Keratinocyte (primary cell): ENCODE measurements around the gene NRXN2. TPM values are rescaled to one million over a fixed set of nuclear protein-coding genes. Genes with fewer than 3 reads are reported as not detected.

Experiments
- DNase-seq: peaks from one replicate; pipeline ENCODE4 v3.0.0-alpha.2; 2011; ENCODE audit warnings: low read depth, missing footprints, low spot score
- FAIRE-seq: peaks from 2 replicates; lab custom pipeline; 2011; peaks lifted over from hg19 to GRCh38; lab: Jason Lieb, UNC
- H2AFZ ChIP-seq: 2 replicates; pipeline ENCODE4 v1.6.0; 2012; ENCODE audit warnings: low read length, control low read depth, inconsistent platforms; ENCODE audit not compliant: control insufficient read depth
- H3K27ac ChIP-seq: 2 replicates; pipeline ENCODE4 v1.5.1; 2011; ENCODE audit warnings: low read length; ENCODE audit not compliant: control insufficient read depth, insufficient read depth
- H3K27me3 ChIP-seq: 3 replicates; pipeline ENCODE4 v1.6.0; 2011; ENCODE audit warnings: low read length; ENCODE audit not compliant: control insufficient read depth, insufficient read depth; ENCODE audit errors: extremely low read depth
- H3K36me3 ChIP-seq, 2 experiments: 2 replicates in 1 of 2; 3 replicates in 1 of 2; pipeline ENCODE4 v1.5.1; 2011; ENCODE audit warnings: low read length in 2 of 2, mild to moderate bottlenecking in 1 of 2; ENCODE audit not compliant: control insufficient read depth in 2 of 2, insufficient read depth in 2 of 2; ENCODE audit errors: extremely low read depth in 1 of 2
- H3K4me1 ChIP-seq: 3 replicates; pipeline ENCODE4 v1.5.1; 2011; ENCODE audit warnings: low read length; ENCODE audit not compliant: control insufficient read depth, insufficient read depth; ENCODE audit errors: extremely low read depth
- H3K4me2 ChIP-seq: 3 replicates; pipeline ENCODE4 v1.6.0; 2011; ENCODE audit warnings: low read depth, low read length; ENCODE audit not compliant: control insufficient read depth, insufficient read depth; ENCODE audit errors: extremely low read depth
- H3K4me3 ChIP-seq, 3 experiments: fragments of 200-600 bp in 1 of 3; sonication (generic) in 1 of 3; 2 replicates in 2 of 3; 3 replicates in 1 of 3; pipeline ENCODE4 v1.5.1; 2011 to 2016; ENCODE audit warnings: low read length in 3 of 3, mild to moderate bottlenecking in 3 of 3, control low read depth in 2 of 3, inconsistent platforms in 1 of 3, low read depth in 1 of 3, mixed read lengths in 1 of 3, mixed run types in 1 of 3, moderate library complexity in 1 of 3; ENCODE audit not compliant: control insufficient read depth in 2 of 3, insufficient read depth in 2 of 3; ENCODE audit errors: extremely low read depth in 1 of 3
- H3K79me2 ChIP-seq: 2 replicates; pipeline ENCODE4 v1.6.0; 2012; ENCODE audit warnings: low read length; ENCODE audit not compliant: control insufficient read depth, insufficient read depth
- H3K9ac ChIP-seq: 3 replicates; pipeline ENCODE4 v1.6.0; 2011; ENCODE audit warnings: low read length; ENCODE audit not compliant: control insufficient read depth, insufficient read depth; ENCODE audit errors: extremely low read depth
- H3K9me1 ChIP-seq: 3 replicates; pipeline ENCODE4 v1.6.0; 2011; ENCODE audit warnings: low read length; ENCODE audit not compliant: control insufficient read depth, insufficient read depth; ENCODE audit errors: extremely low read depth
- H3K9me3 ChIP-seq: 2 replicates; pipeline ENCODE4 v1.5.1; 2012; ENCODE audit warnings: low read depth, low read length; ENCODE audit not compliant: control insufficient read depth
- H4K20me1 ChIP-seq: 3 replicates; pipeline ENCODE4 v1.6.0; 2011; ENCODE audit warnings: low read length; ENCODE audit not compliant: control insufficient read depth, insufficient read depth; ENCODE audit errors: extremely low read depth
- EZH2 ChIP-seq: IDR thresholded peaks from one replicate; pipeline ENCODE4 v1.6.1; 2012; ENCODE audit warnings: inconsistent platforms, mild to moderate bottlenecking, low read length, moderate library complexity
- dilution Hi-C: fragments of 300-500 bp; cut with MboI; formaldehyde crosslinking; loops from one replicate; pipeline ENCODE4 v1.7.0; 2020; ENCODE audit warnings: low sequenced_read_pairs; ENCODE audit not compliant: extremely low pct_ligation_motif_present
- polyA plus RNA-seq, 5 experiments: library from polyadenylated mRNA; depleted of rRNA in 3 of 5; stranded (reverse) in 3 of 5; stranded (forward) in 1 of 5; unstranded in 1 of 5; fragments of >200 nt; gene quantifications; 1 replicate in 1 of 5; 2 replicates in 3 of 5; 3 replicates in 1 of 5; pipeline versions ENCODE4 v1.2.1 to v1.2.3, GENCODE V29; 2011 to 2012; ENCODE audit warnings: missing spikeins in 2 of 5, low read depth in 1 of 5, low replicate concordance in 1 of 5
- TF ChIP-seq, protein P1 (sequence below), 3 experiments: IDR thresholded peaks in 1 of 3; conservative IDR thresholded peaks in 1 of 3; optimal IDR thresholded peaks in 1 of 3; 2 replicates in 2 of 3; 3 replicates in 1 of 3; pipeline versions ENCODE3 to v1.5.1; 2011; ENCODE audit warnings: low read length in 3 of 3, mild to moderate bottlenecking in 3 of 3, moderate library complexity in 2 of 3, control low read depth in 1 of 3, inconsistent platforms in 1 of 3; ENCODE audit not compliant: insufficient read depth in 2 of 3; ENCODE audit errors: extremely low read depth in 1 of 3

NRXN2 gene
- polyA plus RNA-seq, 1 donor (not counting 4 experiments of a cell fraction or from before 2014, with no cell fraction given), result not detected

- H4K20me1 ChIP-seq, result no peaks in the 10 kb centered on the region
- dilution Hi-C loops, result no loop called here
- H3K9ac ChIP-seq, result no peak overlapping the region
- no peak overlapping the region for H2AFZ ChIP-seq
- no peaks in the 10 kb centered on the region for H3K36me3 ChIP-seq
- H3K27ac ChIP-seq, result no peak overlapping the region
- no peak overlapping the region for H3K4me3 ChIP-seq
- no peaks in the 10 kb centered on the region for H3K9me3 ChIP-seq
- H3K9me1 ChIP-seq, result no peaks in the 10 kb centered on the region
- DNase-seq (no peak), FAIRE-seq (no peak)
- H3K27me3 ChIP-seq, result peaks cover 16% of the 10 kb centered on the region
- TF ChIP-seq EZH2, result no peak
- TF ChIP-seq, protein P1, sequence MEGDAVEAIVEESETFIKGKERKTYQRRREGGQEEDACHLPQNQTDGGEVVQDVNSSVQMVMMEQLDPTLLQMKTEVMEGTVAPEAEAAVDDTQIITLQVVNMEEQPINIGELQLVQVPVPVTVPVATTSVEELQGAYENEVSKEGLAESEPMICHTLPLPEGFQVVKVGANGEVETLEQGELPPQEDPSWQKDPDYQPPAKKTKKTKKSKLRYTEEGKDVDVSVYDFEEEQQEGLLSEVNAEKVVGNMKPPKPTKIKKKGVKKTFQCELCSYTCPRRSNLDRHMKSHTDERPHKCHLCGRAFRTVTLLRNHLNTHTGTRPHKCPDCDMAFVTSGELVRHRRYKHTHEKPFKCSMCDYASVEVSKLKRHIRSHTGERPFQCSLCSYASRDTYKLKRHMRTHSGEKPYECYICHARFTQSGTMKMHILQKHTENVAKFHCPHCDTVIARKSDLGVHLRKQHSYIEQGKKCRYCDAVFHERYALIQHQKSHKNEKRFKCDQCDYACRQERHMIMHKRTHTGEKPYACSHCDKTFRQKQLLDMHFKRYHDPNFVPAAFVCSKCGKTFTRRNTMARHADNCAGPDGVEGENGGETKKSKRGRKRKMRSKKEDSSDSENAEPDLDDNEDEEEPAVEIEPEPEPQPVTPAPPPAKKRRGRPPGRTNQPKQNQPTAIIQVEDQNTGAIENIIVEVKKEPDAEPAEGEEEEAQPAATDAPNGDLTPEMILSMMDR (optimal IDR thresholded peaks at IDR 0.05 in 1 of 3, IDR thresholded peaks at IDR 0.05 in 1 of 3, conservative IDR thresholded peaks at IDR 0.05 in 1 of 3; ENCODE audit: extremely low read depth in 1 of 3, insufficient read depth in 2 of 3, low read length in 3 of 3), result no peak
- H3K4me1 ChIP-seq, result no peaks in the 10 kb centered on the region
- H3K79me2 ChIP-seq, result no peaks in the 10 kb centered on the region
- no peak overlapping the region for H3K4me2 ChIP-seq
Measured at GRCh38 chr11:64601605-64602465, 121.2 kb downstream of the NRXN2 start.

DNA sequence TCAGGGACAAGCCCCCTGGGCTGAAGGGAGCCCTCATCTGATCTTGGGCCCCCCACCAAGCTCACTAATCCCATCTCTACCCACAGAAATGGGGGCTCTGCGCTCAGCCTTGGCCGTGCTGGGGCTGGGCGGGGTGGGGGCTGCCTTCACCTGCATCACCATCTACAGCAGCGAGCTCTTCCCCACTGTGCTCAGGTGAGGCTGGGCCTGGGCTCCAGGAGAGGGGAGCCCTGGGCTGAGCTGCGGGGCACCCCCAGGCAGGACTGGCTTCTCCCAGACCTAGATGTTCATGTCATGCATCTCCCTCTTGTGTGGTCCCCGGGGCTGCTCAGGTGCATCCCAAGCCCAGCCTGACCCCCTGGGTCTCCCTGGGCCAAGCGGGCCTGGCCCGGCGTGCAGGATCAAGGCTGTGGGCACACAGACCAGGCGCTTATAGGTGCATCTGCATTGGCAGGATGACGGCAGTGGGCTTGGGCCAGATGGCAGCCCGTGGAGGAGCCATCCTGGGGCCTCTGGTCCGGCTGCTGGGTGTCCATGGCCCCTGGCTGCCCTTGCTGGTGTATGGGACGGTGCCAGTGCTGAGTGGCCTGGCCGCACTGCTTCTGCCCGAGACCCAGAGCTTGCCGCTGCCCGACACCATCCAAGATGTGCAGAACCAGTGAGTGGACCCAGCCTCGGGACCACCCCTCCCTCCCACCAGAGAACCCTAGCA, 122.6 kb downstream of the NRXN2 start:
- FAIRE-seq, result no peak

More for the DNA sequence above, 122.6 kb downstream of the NRXN2 start:
- no peak overlapping the region for H3K27ac ChIP-seq
- DNase-seq, result no peak
- no peaks in the 10 kb centered on the region for H3K79me2 ChIP-seq
- no peak overlapping the region for H3K4me3 ChIP-seq
- H2AFZ ChIP-seq, result no peak overlapping the region
- peaks cover 9% of the 10 kb centered on the region for H3K27me3 ChIP-seq
- no peak for TF ChIP-seq EZH2
- TF ChIP-seq, protein P1 (optimal IDR thresholded peaks at IDR 0.05 in 1 of 3, IDR thresholded peaks at IDR 0.05 in 1 of 3, conservative IDR thresholded peaks at IDR 0.05 in 1 of 3; ENCODE audit: extremely low read depth in 1 of 3, insufficient read depth in 2 of 3, low read length in 3 of 3), result no peak
- peaks cover 4% of the 10 kb centered on the region for H3K9me3 ChIP-seq
- no peaks in the 10 kb centered on the region for H3K36me3 ChIP-seq
- H3K4me1 ChIP-seq, result no peaks in the 10 kb centered on the region
- H3K9ac ChIP-seq, result no peak overlapping the region
- no peak overlapping the region for H3K4me2 ChIP-seq
- H4K20me1 ChIP-seq, result no peaks in the 10 kb centered on the region
- no peaks in the 10 kb centered on the region for H3K9me1 ChIP-seq
- dilution Hi-C loops, result no loop called here
